ENCODE data around the gene RAPGEF2.

RAPGEF2 gene

DNA sequence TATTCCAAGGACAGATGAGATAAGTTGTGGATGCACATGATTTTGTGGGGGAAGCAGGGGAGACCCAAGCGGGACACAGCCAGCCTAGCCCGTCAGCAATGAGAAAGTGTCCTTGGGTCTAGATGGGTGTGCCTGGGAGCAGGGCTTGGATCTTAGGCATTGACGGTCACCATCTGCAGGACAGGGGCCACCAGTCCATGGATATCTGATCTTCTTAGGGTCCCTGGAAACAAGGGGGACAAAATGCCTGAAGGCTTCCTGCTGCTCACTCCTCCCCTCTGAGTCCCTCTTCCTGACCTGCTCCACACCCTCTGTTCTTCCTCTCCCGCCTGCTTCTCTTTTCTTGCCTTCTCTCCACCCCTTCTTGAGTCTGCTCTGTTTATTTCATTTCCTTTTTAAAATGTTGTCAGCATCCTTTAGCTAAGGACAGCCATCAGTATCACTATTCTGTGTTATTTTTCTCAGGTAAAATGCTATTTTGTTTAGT lies 298.4 kb downstream of the RAPGEF2 start:
- FAIRE-seq (no peak), DNase-seq (ENCODE audit: insufficient read length, low spot score) (no peak)
- TF ChIP-seq, protein P1, sequence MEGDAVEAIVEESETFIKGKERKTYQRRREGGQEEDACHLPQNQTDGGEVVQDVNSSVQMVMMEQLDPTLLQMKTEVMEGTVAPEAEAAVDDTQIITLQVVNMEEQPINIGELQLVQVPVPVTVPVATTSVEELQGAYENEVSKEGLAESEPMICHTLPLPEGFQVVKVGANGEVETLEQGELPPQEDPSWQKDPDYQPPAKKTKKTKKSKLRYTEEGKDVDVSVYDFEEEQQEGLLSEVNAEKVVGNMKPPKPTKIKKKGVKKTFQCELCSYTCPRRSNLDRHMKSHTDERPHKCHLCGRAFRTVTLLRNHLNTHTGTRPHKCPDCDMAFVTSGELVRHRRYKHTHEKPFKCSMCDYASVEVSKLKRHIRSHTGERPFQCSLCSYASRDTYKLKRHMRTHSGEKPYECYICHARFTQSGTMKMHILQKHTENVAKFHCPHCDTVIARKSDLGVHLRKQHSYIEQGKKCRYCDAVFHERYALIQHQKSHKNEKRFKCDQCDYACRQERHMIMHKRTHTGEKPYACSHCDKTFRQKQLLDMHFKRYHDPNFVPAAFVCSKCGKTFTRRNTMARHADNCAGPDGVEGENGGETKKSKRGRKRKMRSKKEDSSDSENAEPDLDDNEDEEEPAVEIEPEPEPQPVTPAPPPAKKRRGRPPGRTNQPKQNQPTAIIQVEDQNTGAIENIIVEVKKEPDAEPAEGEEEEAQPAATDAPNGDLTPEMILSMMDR (IDR thresholded peaks at IDR 0.05; ENCODE audit: insufficient read depth, missing control alignments) = no peak

DNA sequence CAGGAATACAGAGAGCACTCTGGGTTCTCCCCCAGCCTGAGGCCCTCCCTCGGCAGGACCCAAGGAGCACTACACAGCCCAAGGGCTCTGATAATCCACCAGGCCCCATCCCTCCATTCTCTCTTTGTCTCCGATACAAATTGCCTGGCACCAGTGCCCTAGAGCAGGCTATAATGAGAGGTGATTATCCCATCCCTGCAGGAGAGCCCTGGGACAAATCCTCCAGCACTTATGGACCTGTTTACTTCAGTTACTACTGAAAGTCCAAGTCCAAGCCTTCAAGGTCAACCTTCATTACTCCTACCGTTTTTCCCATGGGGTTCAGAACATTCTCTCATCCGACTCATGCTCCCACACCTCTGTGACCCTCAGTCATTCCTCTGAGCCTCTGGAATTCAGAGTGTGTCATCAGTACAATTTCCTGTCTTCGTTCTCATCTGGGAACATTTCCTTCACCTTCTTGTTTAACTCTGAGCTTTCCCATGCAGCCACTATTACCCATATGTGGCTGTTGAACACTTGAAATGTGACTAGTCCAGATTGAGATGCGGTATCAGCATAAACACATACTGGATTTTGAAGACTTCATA lies 299.0 kb downstream of the RAPGEF2 start:
- TF ChIP-seq, protein P1 (IDR thresholded peaks at IDR 0.05; ENCODE audit: insufficient read depth, missing control alignments) = no peak
- FAIRE-seq (no peak), DNase-seq (ENCODE audit: insufficient read length, low spot score) (no peak)

Measured in D721Med (cell line).